GM21515 (cell line): ENCODE measurements around the gene RETREG1.
"Not testable (repeated sequence)": the region's sequence is repeated elsewhere in the genome, so short reads cannot be mapped to it uniquely, and the experiment has no call there.

Source experiments
- ATAC-seq: cut with Tn5 transposase; IDR thresholded peaks from one replicate; pipeline ENCODE4 v1.9.1; 2021; ENCODE audit not compliant: unreplicated experiment

The RETREG1 gene

GRCh38 chr5:16617274-16617968 lies 624 bp upstream of the RETREG1 start:
- no peak for ATAC-seq

- ATAC-seq, result no peak
Observed at GRCh38 chr5:16615741-16616535, 859 bp downstream of the RETREG1 start.

GRCh38 chr5:16612007-16612406 lies 4.8 kb downstream of the RETREG1 start:
- no peak for ATAC-seq

GRCh38 chr5:16610896-16611295 lies 5.9 kb downstream of the RETREG1 start:
- ATAC-seq, result not testable (repeated sequence)

GRCh38 chr5:16609412-16609811 lies 7.4 kb downstream of the RETREG1 start:
- no peak for ATAC-seq

GRCh38 chr5:16606628-16607027 lies 10.2 kb downstream of the RETREG1 start:
- no peak for ATAC-seq

GRCh38 chr5:16603701-16604100 lies 13.1 kb downstream of the RETREG1 start:
- ATAC-seq, result no peak

GRCh38 chr5:16603295-16603694 lies 13.5 kb downstream of the RETREG1 start:
- ATAC-seq, result no peak

- no peak for ATAC-seq
Observed at GRCh38 chr5:16602182-16602581, 14.6 kb downstream of the RETREG1 start.

- no peak for ATAC-seq
Observed at GRCh38 chr5:16600946-16601345, 15.9 kb downstream of the RETREG1 start.

GRCh38 chr5:16600397-16600796 lies 16.4 kb downstream of the RETREG1 start:
- ATAC-seq, result no peak

GRCh38 chr5:16597946-16598694 lies 18.7 kb downstream of the RETREG1 start:
- no peak for ATAC-seq

GRCh38 chr5:16596581-16596940 lies 20.2 kb downstream of the RETREG1 start:
- ATAC-seq, result no peak

GRCh38 chr5:16595881-16596580 lies 20.8 kb downstream of the RETREG1 start:
- no peak for ATAC-seq

GRCh38 chr5:16593628-16594027 lies 23.2 kb downstream of the RETREG1 start:
- no peak for ATAC-seq

GRCh38 chr5:16593013-16593412 lies 23.8 kb downstream of the RETREG1 start:
- no peak for ATAC-seq

GRCh38 chr5:16592255-16592654 lies 24.5 kb downstream of the RETREG1 start:
- no peak for ATAC-seq

GRCh38 chr5:16590685-16591084 lies 26.1 kb downstream of the RETREG1 start:
- no peak for ATAC-seq

GRCh38 chr5:16589658-16590057 lies 27.1 kb downstream of the RETREG1 start:
- ATAC-seq, result no peak

- ATAC-seq, result no peak
Observed at GRCh38 chr5:16588434-16589214, 28.2 kb downstream of the RETREG1 start.
